Measurements from ENCODE around the gene STUM. TPM values are rescaled to one million over a fixed set of nuclear protein-coding genes. Genes with fewer than 3 reads are reported as not detected.

The STUM gene
- total RNA-seq, 1 donor from 2014 or later = 0.49 TPM

- Histone ChIP-seq H3K4me1 (peaks cover 10% of the 10 kb centered on the region), H3K27ac (peak overlapping the region; percentile 47), H3K36me3 (peaks cover 65% of the 10 kb centered on the region), H3K9me3 (no peaks in the 10 kb centered on the region), H3K27me3 (no peaks in the 10 kb centered on the region), H3K4me3 (no peak overlapping the region)
- no peak for DNase-seq
- ATAC-seq = peak; percentile 65
- intact Hi-C loops (cut with DNase I) = no loop called here
- TF ChIP-seq CTCF (IDR thresholded peaks at IDR 0.05) = no peak
Observed at GRCh38 chr1:226643611-226644540, 95.3 kb downstream of the STUM start.

- intact Hi-C loops (cut with DNase I) = no loop called here
- peaks cover 11% of the 10 kb centered on the region for H3K4me1 ChIP-seq
- H3K9me3 ChIP-seq = no peaks in the 10 kb centered on the region
- no peak overlapping the region for H3K4me3 ChIP-seq
- ATAC-seq (no peak), DNase-seq (no peak)
- no peak for TF ChIP-seq CTCF (IDR thresholded peaks at IDR 0.05)
- peaks cover 58% of the 10 kb centered on the region for H3K36me3 ChIP-seq
- H3K27me3 ChIP-seq = no peaks in the 10 kb centered on the region
- H3K27ac ChIP-seq = peak overlapping the region; percentile 47
Observed at GRCh38 chr1:226644541-226645176, 96.1 kb downstream of the STUM start.

- peaks cover 19% of the 10 kb centered on the region for H3K4me1 ChIP-seq
- peaks cover 50% of the 10 kb centered on the region for H3K36me3 ChIP-seq
- H3K4me3 ChIP-seq = no peak overlapping the region
- no peak for TF ChIP-seq CTCF (IDR thresholded peaks at IDR 0.05)
- H3K9me3 ChIP-seq = no peaks in the 10 kb centered on the region
- H3K27ac ChIP-seq = no peak overlapping the region
- DNase-seq (no peak), ATAC-seq (no peak)
- H3K27me3 ChIP-seq = no peaks in the 10 kb centered on the region
- intact Hi-C loops (cut with DNase I) = no loop called here
Observed at GRCh38 chr1:226645279-226645976, 96.9 kb downstream of the STUM start.

- Histone ChIP-seq H3K27me3 (no peaks in the 10 kb centered on the region), H3K4me1 (peaks cover 23% of the 10 kb centered on the region), H3K36me3 (peaks cover 44% of the 10 kb centered on the region), H3K9me3 (no peaks in the 10 kb centered on the region), H3K4me3 (no peak overlapping the region), H3K27ac (no peak overlapping the region)
- intact Hi-C loops (cut with DNase I) = no loop called here
- ATAC-seq (no peak), DNase-seq (no peak)
- no peak for TF ChIP-seq CTCF (IDR thresholded peaks at IDR 0.05)
Observed at GRCh38 chr1:226646026-226646869, 97.7 kb downstream of the STUM start.

- ATAC-seq = no peak
- peaks cover 37% of the 10 kb centered on the region for H3K36me3 ChIP-seq
- H3K27ac ChIP-seq = no peak overlapping the region
- H3K4me1 ChIP-seq = peaks cover 23% of the 10 kb centered on the region
- no peaks in the 10 kb centered on the region for H3K27me3 ChIP-seq
- H3K4me3 ChIP-seq = no peak overlapping the region
- no peak for DNase-seq
- no peak for TF ChIP-seq CTCF (IDR thresholded peaks at IDR 0.05)
- no peaks in the 10 kb centered on the region for H3K9me3 ChIP-seq
- intact Hi-C loops (cut with DNase I) = no loop called here
Observed at GRCh38 chr1:226646870-226647449, 98.4 kb downstream of the STUM start.
